H1 (cell line): ENCODE data around the gene PRSS8. TPM values are rescaled to one million over a fixed set of nuclear protein-coding genes. Genes with fewer than 3 reads are reported as not detected.

ENCODE experiments used
- CTCF ChIA-PET: fragments of 300-600 bp; sonication (Branson Sonifier 250); formaldehyde crosslinking; loops from one replicate; lab custom pipeline; 2021; ENCODE audit not compliant: partially characterized antibody; lab: Charles Lee
- POLR2A ChIA-PET: fragments of 300-600 bp; sonication (Branson Sonifier 250); formaldehyde crosslinking; loops from one replicate; lab custom pipeline; 2021; ENCODE audit warnings: inconsistent platforms; ENCODE audit not compliant: partially characterized antibody; lab: Charles Lee
- DNase-seq, 2 experiments: peaks; one replicate each; pipeline versions ENCODE4 v3.0.0 to v3.0.0-alpha.2; 2010 to 2022; ENCODE audit warnings: low spot score in 2 of 2, low read depth in 1 of 2, mixed read lengths in 1 of 2
- FAIRE-seq: peaks from 2 replicates; lab custom pipeline; 2011; peaks lifted over from hg19 to GRCh38; lab: Jason Lieb, UNC
- H2AFZ ChIP-seq: 2 replicates; pipeline ENCODE4 v1.8.1; 2012; ENCODE audit warnings: low read length, inconsistent platforms
- H2AK5ac ChIP-seq: 2 replicates; pipeline ENCODE4 v1.6.1; 2013; ENCODE audit warnings: low read depth, low read length
- H2BK120ac ChIP-seq: replicated peaks from 2 replicates; pipeline ENCODE3; 2013; ENCODE audit warnings: low read depth, low read length, inconsistent platforms
- H2BK12ac ChIP-seq: 2 replicates; pipeline ENCODE4 v1.6.1; 2013; ENCODE audit warnings: low read depth, low read length
- H2BK15ac ChIP-seq: 2 replicates; pipeline ENCODE4 v1.6.1; 2013; ENCODE audit warnings: low read length
- H2BK20ac ChIP-seq: 2 replicates; pipeline ENCODE4 v1.6.1; 2013; ENCODE audit warnings: low read length
- H2BK5ac ChIP-seq: 2 replicates; pipeline ENCODE4 v1.6.1; 2013; ENCODE audit warnings: low read depth, low read length
- H3K14ac ChIP-seq: 2 replicates; pipeline ENCODE4 v1.6.1; 2013; ENCODE audit warnings: inconsistent platforms; ENCODE audit not compliant: insufficient read length
- H3K18ac ChIP-seq: 2 replicates; pipeline ENCODE4 v1.6.1; 2013; ENCODE audit warnings: low read length; ENCODE audit errors: extremely low read depth
- H3K23ac ChIP-seq: 2 replicates; pipeline ENCODE4 v1.6.1; 2013; ENCODE audit warnings: inconsistent platforms; ENCODE audit not compliant: insufficient read length
- H3K23me2 ChIP-seq: 2 replicates; pipeline ENCODE4 v1.6.1; 2013; ENCODE audit warnings: low read depth, low read length
- H3K27ac ChIP-seq: 2 replicates; pipeline ENCODE4 v1.6.1; 2011; ENCODE audit warnings: low read depth, low read length, inconsistent platforms
- H3K27me3 ChIP-seq, 4 experiments: replicated peaks in 1 of 4; 1 replicate in 1 of 4; 2 replicates in 3 of 4; pipeline versions ENCODE4 v1.6.1 to v1.8.1; 2011 to 2013; ENCODE audit warnings: low read length in 3 of 4, mild to moderate bottlenecking in 3 of 4, inconsistent platforms in 2 of 4, mixed read lengths in 2 of 4, moderate library complexity in 1 of 4; ENCODE audit not compliant: control insufficient read depth in 3 of 4, insufficient read depth in 3 of 4; ENCODE audit errors: extremely low read depth in 1 of 4
- H3K36me3 ChIP-seq, 4 experiments: 2 replicates each; pipeline versions ENCODE4 v1.6.1 to v1.8.1; 2011 to 2013; ENCODE audit warnings: mild to moderate bottlenecking in 4 of 4, low read length in 3 of 4, moderate library complexity in 2 of 4, control low read depth in 1 of 4, inconsistent platforms in 1 of 4; ENCODE audit not compliant: insufficient read depth in 4 of 4, control insufficient read depth in 2 of 4
- H3K4ac ChIP-seq: replicated peaks from 2 replicates; pipeline ENCODE3; 2013; ENCODE audit warnings: low read length, low read depth, mixed read lengths, inconsistent platforms; ENCODE audit not compliant: insufficient read length
- H3K4me1 ChIP-seq, 4 experiments: replicated peaks in 1 of 4; 1 replicate in 1 of 4; 2 replicates in 3 of 4; pipeline versions ENCODE4 v1.6.1 to v1.8.1; 2011 to 2013; ENCODE audit warnings: low read length in 3 of 4, inconsistent platforms in 2 of 4, mixed read lengths in 1 of 4; ENCODE audit not compliant: insufficient read depth in 4 of 4, control insufficient read depth in 3 of 4
- H3K4me2 ChIP-seq, 2 experiments: 2 replicates each; pipeline versions ENCODE4 v1.6.1 to v1.8.1; 2011 to 2013; ENCODE audit warnings: low read depth in 2 of 2, low read length in 2 of 2, control low read depth in 1 of 2, inconsistent platforms in 1 of 2, mild to moderate bottlenecking in 1 of 2; ENCODE audit not compliant: insufficient read depth in 1 of 2
- H3K4me3 ChIP-seq, 4 experiments: fragments of 200-600, 300-600 bp in 1 of 4; sonication (generic), shearing (Covaris generic), sonication (Bioruptor Twin) in 1 of 4; 2 replicates each; pipeline versions ENCODE4 v1.5.1 to v1.8.1; 2011 to 2016; ENCODE audit warnings: low read length in 4 of 4, low read depth in 3 of 4, control low read depth in 2 of 4, inconsistent platforms in 2 of 4, mild to moderate bottlenecking in 2 of 4, mixed read lengths in 1 of 4, moderate library complexity in 1 of 4; ENCODE audit not compliant: insufficient read depth in 2 of 4; ENCODE audit errors: extremely low read depth in 1 of 4
- H3K56ac ChIP-seq: replicated peaks from 2 replicates; pipeline ENCODE3; 2013; ENCODE audit warnings: low read depth, mild to moderate bottlenecking, mixed read lengths, low read length, inconsistent platforms; ENCODE audit not compliant: insufficient read length
- H3K79me1 ChIP-seq: 2 replicates; pipeline ENCODE4 v1.6.1; 2013; ENCODE audit warnings: low read depth, low read length, control low read depth
- H3K79me2 ChIP-seq, 2 experiments: 2 replicates each; pipeline versions ENCODE4 v1.6.1 to v1.8.1; 2012 to 2013; ENCODE audit warnings: low read length in 2 of 2, mild to moderate bottlenecking in 2 of 2, inconsistent platforms in 1 of 2; ENCODE audit not compliant: insufficient read depth in 2 of 2, control insufficient read depth in 1 of 2
- H3K9ac ChIP-seq, 4 experiments: replicated peaks in 1 of 4; 1 replicate in 1 of 4; 2 replicates in 3 of 4; pipeline versions ENCODE4 v1.6.1 to v1.8.1; 2011 to 2013; ENCODE audit warnings: low read depth in 3 of 4, low read length in 3 of 4, control low read depth in 2 of 4, mild to moderate bottlenecking in 2 of 4, moderate library complexity in 2 of 4, inconsistent platforms in 1 of 4; ENCODE audit errors: extremely low read depth in 1 of 4
- H3K9me3 ChIP-seq, 2 experiments: 2 replicates each; pipeline versions ENCODE4 v1.6.1 to v1.8.1; 2012 to 2013; ENCODE audit warnings: mild to moderate bottlenecking in 2 of 2, moderate library complexity in 2 of 2, control low read depth in 1 of 2, inconsistent platforms in 1 of 2, low read depth in 1 of 2, low read length in 1 of 2, mixed read lengths in 1 of 2; ENCODE audit not compliant: insufficient read depth in 2 of 2
- H4K20me1 ChIP-seq, 2 experiments: replicated peaks in 1 of 2; 2 replicates each; pipeline versions ENCODE3 to v1.8.1; 2011 to 2013; ENCODE audit warnings: inconsistent platforms in 2 of 2, low read length in 2 of 2, mild to moderate bottlenecking in 1 of 2; ENCODE audit not compliant: insufficient read depth in 2 of 2, control insufficient read depth in 1 of 2
- H4K5ac ChIP-seq: 2 replicates; pipeline ENCODE4 v1.6.1; 2013; ENCODE audit warnings: low read length, low read depth, mixed read lengths, inconsistent platforms; ENCODE audit not compliant: insufficient read length
- H4K8ac ChIP-seq: 2 replicates; pipeline ENCODE4 v1.8.0; 2013; ENCODE audit warnings: mild to moderate bottlenecking, moderate library complexity, low read length, inconsistent platforms; ENCODE audit not compliant: insufficient read depth; ENCODE audit errors: extremely low read depth
- H4K91ac ChIP-seq: replicated peaks from 2 replicates; pipeline ENCODE3; 2013; ENCODE audit warnings: low read length, mixed read lengths, inconsistent platforms; ENCODE audit not compliant: insufficient read length
- BRCA1 ChIP-seq: IDR thresholded peaks from 2 replicates; pipeline ENCODE4 v1.6.1; 2012; ENCODE audit warnings: low read depth, low read length, improper control_type of control experiment
- CTCF ChIP-seq, 3 experiments: IDR thresholded peaks; 1 replicate in 2 of 3; 2 replicates in 1 of 3; pipeline versions ENCODE4 v1.5.1 to v1.6.1; 2011; ENCODE audit warnings: low read length in 3 of 3, mild to moderate bottlenecking in 3 of 3, inconsistent platforms in 2 of 3, low read depth in 1 of 3, moderate library complexity in 1 of 3; ENCODE audit not compliant: insufficient read depth in 1 of 3; ENCODE audit errors: control extremely low read depth in 1 of 3
- FOSL1 ChIP-seq: IDR thresholded peaks from 2 replicates; pipeline ENCODE4 v1.6.1; 2011; ENCODE audit warnings: mild to moderate bottlenecking, low read depth, low read length, moderate library complexity; ENCODE audit not compliant: insufficient read depth
- GABPA ChIP-seq: IDR thresholded peaks from 2 replicates; pipeline ENCODE4 v1.6.1; 2011; ENCODE audit warnings: mild to moderate bottlenecking, low read length, moderate library complexity, borderline replicate concordance; ENCODE audit not compliant: insufficient read depth
- JUND ChIP-seq: IDR thresholded peaks from 2 replicates; pipeline ENCODE4 v1.6.1; 2011; ENCODE audit warnings: mild to moderate bottlenecking, improper control_type of control experiment, low read length
- KDM4A ChIP-seq: IDR thresholded peaks from one replicate; pipeline ENCODE4 v1.7.1; 2012; ENCODE audit warnings: low read depth, mild to moderate bottlenecking, moderate library complexity, low read length, inconsistent platforms; ENCODE audit not compliant: severe bottlenecking
- MAFK ChIP-seq: IDR thresholded peaks from 2 replicates; pipeline ENCODE4 v1.6.1; 2012; ENCODE audit warnings: low read depth, mild to moderate bottlenecking, improper control_type of control experiment, low read length
- SIN3A ChIP-seq, 2 experiments: IDR thresholded peaks in 1 of 2; conservative IDR thresholded peaks in 1 of 2; 2 replicates each; pipeline ENCODE4 v1.6.1; 2011 to 2012; ENCODE audit warnings: low read length in 2 of 2, improper control_type of control experiment in 1 of 2, low read depth in 1 of 2, mild to moderate bottlenecking in 1 of 2
- TAF1 ChIP-seq: IDR thresholded peaks from 2 replicates; pipeline ENCODE4 v1.6.1; 2011; ENCODE audit warnings: mild to moderate bottlenecking, low read depth, low read length
- TAF7 ChIP-seq: optimal IDR thresholded peaks from 2 replicates; pipeline ENCODE3; 2011; ENCODE audit warnings: low read depth, mild to moderate bottlenecking, inconsistent platforms, low read length, moderate library complexity, borderline replicate concordance
- WGBS, 2 experiments: shearing (Covaris generic) in 1 of 2; methylation state at CpG; one replicate each; pipeline versions ENCODE4 v1.1.6 to v1.1.7; 2013 to 2015; ENCODE audit warnings: low lambda C conversion rate in 2 of 2, mixed read lengths in 2 of 2, inconsistent platforms in 1 of 2, low coverage in 1 of 2, missing lambda C conversion rate in 1 of 2; ENCODE audit not compliant: insufficient replicate concordance in 2 of 2, insufficient coverage in 1 of 2, insufficient read length in 1 of 2; ENCODE audit errors: extremely low coverage in 1 of 2, missing lambda C conversion rate in 1 of 2; 5-methylcytosine and 5-hydroxymethylcytosine counted together
- polyA plus RNA-seq, 7 experiments: library from polyadenylated mRNA; depleted of rRNA in 3 of 7; stranded (reverse) in 5 of 7; unstranded in 2 of 7; fragments of >200 nt in 5 of 7; fragments of 200-250 nt in 2 of 7; gene quantifications; 1 replicate in 5 of 7; 2 replicates in 1 of 7; 4 replicates in 1 of 7; pipeline versions ENCODE4 v1.2.1 to v1.2.3, GENCODE V29; 2011 to 2013; ENCODE audit warnings: missing spikeins in 2 of 7, mixed read lengths in 2 of 7
- total RNA-seq: library from RNA; stranded (reverse); fragmentation: NEBNext Ultra II Directional; extraction: Animal tissue kit (Norgen Biotek cat#: 25700); gene quantifications from 2 replicates; pipeline ENCODE4 v1.2.1, GENCODE V29; 2021

Gene PRSS8
- total and polyA plus RNA-seq, 2 of the 8 experiments (the other 6 are each of a cell fraction or from before 2014, with no cell fraction given), result 87.7 to 273 TPM

GRCh38 chr16:31184888-31185287 lies 49.4 kb upstream of the PRSS8 start:
- Histone ChIP-seq H3K18ac (no peak overlapping the region), H3K9me3 (no peaks in the 10 kb centered on the region), H4K5ac (no peak overlapping the region), H3K79me1 (peaks cover 11% of the 10 kb centered on the region), H4K20me1 (peaks cover 46 to 60% of the 10 kb centered on the region in 2 experiments), H2AK5ac (no peak overlapping the region), H3K23ac (no peak overlapping the region), H2BK20ac (no peak overlapping the region), H3K36me3 (peaks cover 61 to 83% (median 75%) of the 10 kb centered on the region in 4 experiments), H3K23me2 (peaks cover 9% of the 10 kb centered on the region; the same call in 1 of the 2 replicates), H3K9ac (no peak overlapping the region), H3K27ac (no peak overlapping the region), H2AFZ (no peak overlapping the region), H3K79me2 (peaks cover 40 to 98% of the 10 kb centered on the region in 2 experiments), H4K8ac (peak overlapping the region; percentile 58; the same call in 1 of the 2 replicates), H2BK15ac (no peak overlapping the region), H4K91ac (no peak overlapping the region), H2BK120ac (no peak overlapping the region), H3K27me3 (no peaks in the 10 kb centered on the region), H3K4me3 (no peak overlapping the region), H3K56ac (no peak overlapping the region), H3K4me2 (no peak overlapping the region), H3K4me1 (peaks cover 0 to 5% (median 1%) of the 10 kb centered on the region in 4 experiments; a peak in 5 of 7 replicates), H3K4ac (no peak overlapping the region), H3K14ac (no peak overlapping the region), H2BK5ac (no peak overlapping the region), H2BK12ac (no peak overlapping the region)
- ChIA-PET CTCF (interaction anchor here (0.6 kb wide), 1 partner anchor 45 kb away, joined by 3 read pairs; no protein-coding TSS in a partner anchor), POLR2A (interaction anchor here (0.6 to 6.9 kb wide), 13 partner anchors 8 to 716 kb away, joined by 3 to 407 read pairs (median 5); partner anchors contain the start of genes FUS, PRSS8, PYCARD and TRIM72)
- FAIRE-seq (no peak), DNase-seq (no peak)
- WGBS, 2 experiments, result 94% methylated on average over 14 of the region's 14 CpGs; no CpG with 5 or more reads in 1 of the 2 experiments
- TF ChIP-seq SIN3A (conservative IDR thresholded peaks at IDR 0.05 in 1 of 2, IDR thresholded peaks at IDR 0.05 in 1 of 2; ENCODE audit: low read depth in 1 of 2, low read length in 2 of 2) (no peak), MAFK (no peak), CTCF (IDR thresholded peaks at IDR 0.05; ENCODE audit: control extremely low read depth in 1 of 3, insufficient read depth in 1 of 3, low read depth in 1 of 3, low read length in 3 of 3) (no peak), FOSL1 (no peak), TAF7 (no peak), BRCA1 (no peak), JUND (no peak), TAF1 (no peak), GABPA (no peak), KDM4A (no peak)
